Measurements from ENCODE around the gene UBXN7.

DNA sequence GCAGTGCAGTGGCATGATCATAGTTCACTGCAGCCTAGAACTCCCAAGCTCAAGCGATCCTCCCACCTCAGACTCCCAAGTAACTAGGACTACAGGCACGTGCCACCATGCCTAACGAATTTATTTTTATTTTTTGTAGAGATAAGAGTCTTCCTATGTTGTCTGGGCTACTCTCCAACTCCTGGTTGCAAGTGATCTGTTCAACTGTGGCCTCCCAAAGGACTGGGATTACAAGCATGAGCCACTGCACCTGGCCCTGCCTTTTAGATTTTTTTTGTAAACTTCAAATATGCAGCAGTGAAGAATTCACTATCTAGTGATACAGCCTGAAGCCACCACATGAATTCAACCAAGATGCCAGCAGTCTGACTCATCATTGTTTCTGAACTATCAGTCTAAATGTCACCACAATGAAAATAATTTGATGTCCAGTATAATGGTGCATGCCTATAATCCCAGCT is 32.7 kb downstream of the UBXN7 start:
- TF ChIP-seq CTCF (IDR thresholded peaks at IDR 0.05) (no peak), EP300 (IDR thresholded peaks at IDR 0.05) (no peak)
